CD8-positive, alpha-beta memory T cell (primary cell): Measurements from ENCODE around the gene PDGFRB. TPM values are rescaled to one million over a fixed set of nuclear protein-coding genes. Genes with fewer than 3 reads are reported as not detected.

Source experiments
- CTCF ChIA-PET: fragments of 350-600 bp; sonication (Branson Sonifier 250); formaldehyde crosslinking; loops from one replicate; lab custom pipeline; 2021; ENCODE audit warnings: antibody characterized with exemption; lab: Charles Lee
- POLR2A ChIA-PET: fragments of 350-600 bp; sonication (Branson Sonifier 250); formaldehyde crosslinking; loops from one replicate; lab custom pipeline; 2021; ENCODE audit warnings: antibody characterized with exemption; lab: Charles Lee
- DNase-seq, 5 donors: peaks; one replicate each; pipeline versions ENCODE4 v3.0.0 to v3.0.0-alpha.2; 2020 to 2022; ENCODE audit warnings: mixed read lengths in 1 of 5
- H3K27ac ChIP-seq: one replicate; pipeline ENCODE4 v1.7.0; 2013; ENCODE audit warnings: low read depth, mild to moderate bottlenecking, low read length, moderate library complexity
- H3K27me3 ChIP-seq: 2 replicates; pipeline ENCODE4 v1.7.0; 2013; ENCODE audit warnings: low read length, mild to moderate bottlenecking; ENCODE audit not compliant: insufficient read depth, poor library complexity, severe bottlenecking
- H3K36me3 ChIP-seq: 2 replicates; pipeline ENCODE4 v1.7.0; 2013; ENCODE audit warnings: mild to moderate bottlenecking, low read length, moderate library complexity; ENCODE audit not compliant: insufficient read depth
- H3K4me1 ChIP-seq: 2 replicates; pipeline ENCODE4 v1.7.0; 2013; ENCODE audit warnings: mild to moderate bottlenecking, low read length, moderate library complexity; ENCODE audit not compliant: insufficient read depth
- H3K4me3 ChIP-seq: 2 replicates; pipeline ENCODE4 v1.7.0; 2013; ENCODE audit warnings: mild to moderate bottlenecking, low read length
- H3K9me3 ChIP-seq: 2 replicates; pipeline ENCODE4 v1.7.0; 2013; ENCODE audit warnings: mild to moderate bottlenecking, low read length
- H3K27ac Mint-ChIP-seq, 8 donors: one replicate each; pipeline ENCODE4 v1.8.0; 2020 to 2021; ENCODE audit warnings: mixed read lengths in 8 of 8, mild to moderate bottlenecking in 6 of 8, inconsistent platforms in 3 of 8, moderate library complexity in 3 of 8
- H3K27me3 Mint-ChIP-seq, 2 donors: one replicate each; pipeline ENCODE4 v1.8.0; 2020 to 2021; ENCODE audit warnings: mixed read lengths in 2 of 2, mild to moderate bottlenecking in 1 of 2, moderate library complexity in 1 of 2
- H3K36me3 Mint-ChIP-seq, 3 donors: one replicate each; pipeline ENCODE4 v1.8.0; 2020 to 2021; ENCODE audit warnings: mixed read lengths in 3 of 3, inconsistent platforms in 1 of 3, mild to moderate bottlenecking in 1 of 3
- H3K4me1 Mint-ChIP-seq, 3 donors: one replicate each; pipeline ENCODE4 v1.8.0; 2020 to 2021; ENCODE audit warnings: mixed read lengths in 3 of 3, inconsistent platforms in 1 of 3, mild to moderate bottlenecking in 1 of 3
- H3K4me3 Mint-ChIP-seq, 7 donors: one replicate each; pipeline ENCODE4 v1.8.0; 2020 to 2021; ENCODE audit warnings: mixed read lengths in 7 of 7, mild to moderate bottlenecking in 6 of 7, moderate library complexity in 4 of 7, inconsistent platforms in 2 of 7
- H3K9me3 Mint-ChIP-seq, 5 donors: one replicate each; pipeline ENCODE4 v1.8.0; 2020 to 2022; ENCODE audit warnings: mixed read lengths in 5 of 5, mild to moderate bottlenecking in 3 of 5, moderate library complexity in 2 of 5, inconsistent platforms in 1 of 5
- polyA plus RNA-seq: library from polyadenylated mRNA; unstranded; fragments of 300-500 nt; fragmentation: Illumina TruSeq; gene quantifications from one replicate; pipeline ENCODE4 v1.2.3, GENCODE V29; 2021
- total RNA-seq, 2 experiments: library from RNA; stranded (reverse); gene quantifications; one replicate each; pipeline ENCODE4 v1.2.3, GENCODE V29; 2021

Gene PDGFRB
- total and polyA plus RNA-seq, 3 experiments from 2014 or later = 0.66 to 2.0 (median 0.81) TPM

DNA sequence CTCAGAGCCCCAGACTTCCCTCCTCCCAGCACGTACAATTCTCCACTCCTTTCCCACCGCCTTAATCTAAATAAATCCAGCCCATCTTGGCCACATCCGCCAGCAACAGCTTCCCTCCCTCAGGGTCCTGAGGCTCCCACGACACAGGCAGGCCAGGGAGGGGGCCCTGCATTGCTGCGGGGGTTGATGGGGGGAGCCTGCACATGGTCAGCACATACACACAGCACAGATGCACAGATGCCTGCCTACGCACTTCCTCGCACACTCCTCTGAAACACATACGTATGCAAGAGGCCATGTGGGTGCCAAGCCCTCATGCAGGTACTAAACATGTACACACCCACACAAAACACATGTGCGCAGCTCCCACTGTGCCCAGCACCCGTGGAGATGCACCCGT is 14.8 kb downstream of the PDGFRB start:
- ChIA-PET CTCF (no interaction called here), POLR2A (no interaction called here)
- no peaks in the 10 kb centered on the region for H3K9me3 Mint-ChIP-seq
- DNase-seq = no peak
- H3K27me3 Mint-ChIP-seq = peaks cover 5 to 10% of the 10 kb centered on the region in 2 donors
- no peak overlapping the region for H3K27ac ChIP-seq
- no peak overlapping the region for H3K4me3 ChIP-seq
- no peaks in the 10 kb centered on the region for H3K4me1 Mint-ChIP-seq
- H3K27me3 ChIP-seq = no peaks in the 10 kb centered on the region
- H3K4me1 ChIP-seq = no peaks in the 10 kb centered on the region
- H3K36me3 ChIP-seq = no peaks in the 10 kb centered on the region
- H3K27ac Mint-ChIP-seq = no peak overlapping the region
- no peaks in the 10 kb centered on the region for H3K36me3 Mint-ChIP-seq
- no peaks in the 10 kb centered on the region for H3K9me3 ChIP-seq
- no peak overlapping the region for H3K4me3 Mint-ChIP-seq

DNA sequence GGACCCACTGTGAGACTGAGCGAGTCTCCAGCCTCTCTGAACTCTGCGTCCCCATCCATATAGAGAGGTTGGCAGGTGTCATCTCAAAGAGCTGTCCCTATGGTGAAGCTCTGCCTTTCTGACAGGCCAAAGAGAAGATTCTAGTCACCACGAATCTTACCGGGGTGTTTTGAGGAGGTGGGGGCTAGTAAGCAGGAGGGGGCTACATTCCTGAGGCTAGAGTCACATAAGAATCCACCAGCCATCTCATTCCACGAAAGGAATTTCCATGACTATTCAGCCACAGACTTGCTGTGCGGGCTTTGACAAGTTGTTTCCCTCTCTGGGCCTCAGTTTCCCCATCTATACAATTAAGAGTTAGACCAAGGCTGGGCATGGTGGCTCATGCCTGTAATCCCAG is 16.3 kb downstream of the PDGFRB start:
- Mint-ChIP-seq H3K9me3 (no peaks in the 10 kb centered on the region), H3K27ac (peak overlapping the region in 1 of 8 donors; percentile 74), H3K36me3 (no peaks in the 10 kb centered on the region), H3K4me1 (no peaks in the 10 kb centered on the region), H3K27me3 (peaks cover 12 to 13% of the 10 kb centered on the region in 2 donors), H3K4me3 (no peak overlapping the region)
- Histone ChIP-seq H3K36me3 (no peaks in the 10 kb centered on the region), H3K27ac (no peak overlapping the region), H3K9me3 (no peaks in the 10 kb centered on the region), H3K27me3 (no peaks in the 10 kb centered on the region), H3K4me3 (no peak overlapping the region), H3K4me1 (no peaks in the 10 kb centered on the region)
- DNase-seq = no peak
- ChIA-PET CTCF (no interaction called here), POLR2A (no interaction called here)

DNA sequence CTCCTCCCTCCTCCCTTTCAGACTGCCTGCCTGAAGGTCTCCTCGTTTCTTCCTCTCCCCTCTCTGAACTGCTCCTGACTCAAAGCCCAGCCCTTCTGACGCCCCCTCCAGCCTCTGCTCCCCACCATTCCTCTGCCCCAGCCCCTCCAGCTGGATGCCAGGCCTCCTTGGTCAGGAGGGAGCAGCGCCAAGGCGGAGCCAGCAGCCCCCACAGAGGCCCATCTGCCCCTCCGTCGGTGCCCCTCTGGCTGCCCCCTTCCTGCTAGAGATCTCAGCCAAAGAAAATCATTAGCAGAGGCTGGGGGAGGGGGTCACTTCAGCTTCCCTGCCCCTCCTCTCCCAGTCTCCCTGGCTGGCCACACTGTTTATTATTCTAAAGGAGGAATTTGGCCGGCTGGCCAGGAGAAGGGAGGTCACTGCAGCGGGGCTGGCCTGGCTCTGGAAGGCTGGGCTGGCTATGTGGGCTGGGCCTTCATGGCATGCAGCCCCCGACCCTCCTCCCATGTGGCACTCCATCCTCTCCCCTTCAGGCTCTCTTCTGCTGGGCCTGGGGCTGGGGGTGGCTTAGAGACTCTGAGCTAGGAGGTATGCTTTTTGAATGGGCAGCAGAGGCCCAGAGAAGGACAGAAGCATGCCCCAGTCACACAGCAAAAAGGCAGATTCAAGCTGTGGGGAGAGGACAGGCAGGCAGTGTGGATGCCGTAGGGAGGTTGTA is 16.9 kb downstream of the PDGFRB start:
- no peaks in the 10 kb centered on the region for H3K36me3 ChIP-seq
- no peak overlapping the region for H3K27ac ChIP-seq
- no peaks in the 10 kb centered on the region for H3K36me3 Mint-ChIP-seq
- H3K9me3 Mint-ChIP-seq = no peaks in the 10 kb centered on the region
- no peak for DNase-seq
- peak overlapping the region in 1 of 8 donors; percentile 42 for H3K27ac Mint-ChIP-seq
- peaks cover 12 to 18% of the 10 kb centered on the region in 2 donors for H3K27me3 Mint-ChIP-seq
- H3K9me3 ChIP-seq = no peaks in the 10 kb centered on the region
- ChIA-PET CTCF (interaction anchor here (0.8 to 1.3 kb wide), 2 partner anchors 8 to 9 kb away, joined by 3 read pairs; no protein-coding TSS in a partner anchor), POLR2A (no interaction called here)
- H3K4me1 Mint-ChIP-seq = no peaks in the 10 kb centered on the region
- H3K27me3 ChIP-seq = no peaks in the 10 kb centered on the region
- H3K4me3 Mint-ChIP-seq = no peak overlapping the region
- no peak overlapping the region for H3K4me3 ChIP-seq
- H3K4me1 ChIP-seq = no peaks in the 10 kb centered on the region

DNA sequence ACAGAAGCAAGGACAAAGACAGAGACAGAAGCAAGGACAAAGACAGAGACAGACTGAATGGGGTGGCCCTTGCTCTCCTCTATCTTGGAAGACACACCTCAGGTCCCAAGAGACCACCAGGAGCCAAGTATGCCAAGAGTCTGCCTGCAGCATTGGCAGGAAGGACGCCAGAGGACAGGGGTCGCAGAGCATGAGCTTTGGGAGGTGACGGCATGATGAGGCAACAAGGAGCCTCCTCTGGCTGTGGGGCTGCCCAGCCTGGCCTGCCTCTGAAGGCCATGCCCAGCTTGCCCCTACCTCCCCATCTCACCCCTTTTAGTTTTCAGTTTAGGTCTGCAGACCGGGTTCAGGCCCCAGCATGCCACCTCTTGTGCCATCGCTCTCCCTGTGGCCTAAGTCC is 17.6 kb downstream of the PDGFRB start:
- Histone ChIP-seq H3K4me1 (no peaks in the 10 kb centered on the region), H3K4me3 (no peak overlapping the region), H3K27ac (no peak overlapping the region), H3K27me3 (no peaks in the 10 kb centered on the region), H3K36me3 (no peaks in the 10 kb centered on the region), H3K9me3 (no peaks in the 10 kb centered on the region)
- Mint-ChIP-seq H3K9me3 (no peaks in the 10 kb centered on the region), H3K4me1 (no peaks in the 10 kb centered on the region), H3K4me3 (no peak overlapping the region), H3K27ac (peak overlapping the region in 1 of 8 donors; percentile 42), H3K36me3 (no peaks in the 10 kb centered on the region), H3K27me3 (peaks cover 12 to 18% of the 10 kb centered on the region in 2 donors)
- ChIA-PET POLR2A (no interaction called here), CTCF (interaction anchor here (0.8 to 1.3 kb wide), 2 partner anchors 8 to 9 kb away, joined by 3 read pairs; no protein-coding TSS in a partner anchor)
- no peak for DNase-seq

DNA sequence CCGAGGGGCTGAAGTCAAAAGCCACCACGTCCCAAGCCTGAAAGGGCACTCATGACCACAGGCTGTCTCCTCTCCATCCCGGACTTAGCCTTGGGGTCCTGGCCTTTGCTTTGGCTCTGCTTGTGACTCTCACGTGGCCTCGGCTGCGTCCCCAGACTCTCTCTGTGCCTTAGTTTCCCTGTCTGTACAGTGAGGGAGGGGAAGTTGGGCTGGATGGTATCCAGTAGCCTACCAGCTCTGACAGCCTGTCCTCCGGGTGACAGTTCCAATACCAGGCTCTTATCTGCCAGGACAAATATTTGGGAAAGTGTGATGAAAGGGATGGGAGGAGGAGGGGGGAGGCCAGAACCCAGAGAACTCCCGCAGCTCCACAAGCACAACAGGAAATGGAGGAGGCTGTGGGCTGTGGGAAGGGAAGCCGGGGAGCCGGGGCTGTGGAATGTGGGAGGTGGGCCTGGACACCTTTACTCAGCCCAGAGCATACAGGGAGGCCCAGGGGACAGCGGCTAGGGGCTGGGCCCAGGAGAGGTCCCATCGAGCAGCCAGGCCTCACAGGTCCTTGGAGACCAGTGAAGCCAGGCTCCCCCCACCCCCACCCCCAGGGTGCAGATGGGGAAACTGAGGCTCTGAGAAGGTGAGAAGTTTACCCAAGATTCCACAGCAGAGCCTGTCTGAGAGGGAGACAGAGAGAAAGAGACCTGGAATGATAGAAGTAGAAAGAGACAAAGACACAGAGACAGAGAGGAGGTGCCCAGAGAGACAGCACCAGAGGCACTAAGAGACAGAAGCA is 18.3 kb downstream of the PDGFRB start:
- Histone ChIP-seq H3K9me3 (no peaks in the 10 kb centered on the region), H3K4me3 (no peak overlapping the region), H3K4me1 (no peaks in the 10 kb centered on the region), H3K27me3 (no peaks in the 10 kb centered on the region), H3K36me3 (no peaks in the 10 kb centered on the region), H3K27ac (no peak overlapping the region)
- Mint-ChIP-seq H3K4me3 (no peak overlapping the region), H3K27me3 (peaks cover 10 to 18% of the 10 kb centered on the region in 2 donors), H3K27ac (no peak overlapping the region), H3K9me3 (no peaks in the 10 kb centered on the region), H3K4me1 (no peaks in the 10 kb centered on the region), H3K36me3 (no peaks in the 10 kb centered on the region)
- ChIA-PET POLR2A (no interaction called here), CTCF (interaction anchor here (1.3 kb wide), 1 partner anchor 10 kb away, joined by 3 read pairs; no protein-coding TSS in a partner anchor)
- DNase-seq = no peak

DNA sequence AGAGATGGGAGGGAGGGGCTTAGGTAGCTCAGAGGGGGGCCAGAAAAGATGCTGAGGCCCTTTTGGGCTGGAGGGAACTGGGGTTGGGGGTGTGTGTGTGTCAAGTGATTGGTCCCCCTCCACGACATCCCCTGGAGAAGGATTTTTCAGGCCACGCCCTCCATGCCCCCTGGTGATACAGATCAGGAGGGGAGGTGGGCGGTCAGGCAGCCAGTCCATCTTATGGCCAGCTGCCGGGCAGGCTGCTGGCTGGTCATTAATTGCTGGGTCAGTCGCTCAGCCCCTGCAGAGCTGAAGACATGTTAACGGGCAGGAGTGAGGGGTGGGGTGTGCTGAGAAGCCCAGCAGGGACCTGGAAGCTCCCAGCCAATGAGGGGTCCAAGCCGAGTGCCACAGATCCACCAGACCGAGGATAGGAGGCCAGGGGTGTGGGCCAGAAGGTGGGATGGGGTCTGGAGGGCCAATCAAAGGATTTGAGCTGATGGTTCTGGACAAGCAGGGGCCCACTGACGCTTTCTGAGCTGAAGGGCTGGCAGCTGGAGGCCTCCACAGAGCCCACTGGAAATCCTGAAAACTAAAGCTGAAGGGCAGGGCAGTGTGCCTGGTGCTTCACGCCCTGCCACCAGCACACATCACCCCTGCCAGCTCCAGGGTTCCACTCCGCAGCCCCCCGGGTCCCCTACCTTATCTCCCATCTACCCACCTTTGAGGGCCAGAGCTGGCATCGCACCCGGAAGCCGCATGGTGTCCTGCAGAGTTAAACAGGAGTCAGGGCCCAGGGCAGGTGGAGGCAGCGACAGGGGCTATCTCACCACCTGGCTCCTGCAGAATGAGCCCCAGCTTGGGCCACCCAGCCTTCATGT is 19.1 kb downstream of the PDGFRB start:
- H3K9me3 Mint-ChIP-seq = no peaks in the 10 kb centered on the region
- no peak overlapping the region for H3K4me3 Mint-ChIP-seq
- no peaks in the 10 kb centered on the region for H3K36me3 ChIP-seq
- no peak for DNase-seq
- ChIA-PET POLR2A (no interaction called here), CTCF (no interaction called here)
- peaks cover 9 to 18% of the 10 kb centered on the region in 2 donors for H3K27me3 Mint-ChIP-seq
- H3K4me3 ChIP-seq = no peak overlapping the region
- no peaks in the 10 kb centered on the region for H3K9me3 ChIP-seq
- H3K27me3 ChIP-seq = no peaks in the 10 kb centered on the region
- H3K36me3 Mint-ChIP-seq = no peaks in the 10 kb centered on the region
- H3K27ac Mint-ChIP-seq = no peak overlapping the region
- no peaks in the 10 kb centered on the region for H3K4me1 Mint-ChIP-seq
- H3K27ac ChIP-seq = no peak overlapping the region
- no peaks in the 10 kb centered on the region for H3K4me1 ChIP-seq

DNA sequence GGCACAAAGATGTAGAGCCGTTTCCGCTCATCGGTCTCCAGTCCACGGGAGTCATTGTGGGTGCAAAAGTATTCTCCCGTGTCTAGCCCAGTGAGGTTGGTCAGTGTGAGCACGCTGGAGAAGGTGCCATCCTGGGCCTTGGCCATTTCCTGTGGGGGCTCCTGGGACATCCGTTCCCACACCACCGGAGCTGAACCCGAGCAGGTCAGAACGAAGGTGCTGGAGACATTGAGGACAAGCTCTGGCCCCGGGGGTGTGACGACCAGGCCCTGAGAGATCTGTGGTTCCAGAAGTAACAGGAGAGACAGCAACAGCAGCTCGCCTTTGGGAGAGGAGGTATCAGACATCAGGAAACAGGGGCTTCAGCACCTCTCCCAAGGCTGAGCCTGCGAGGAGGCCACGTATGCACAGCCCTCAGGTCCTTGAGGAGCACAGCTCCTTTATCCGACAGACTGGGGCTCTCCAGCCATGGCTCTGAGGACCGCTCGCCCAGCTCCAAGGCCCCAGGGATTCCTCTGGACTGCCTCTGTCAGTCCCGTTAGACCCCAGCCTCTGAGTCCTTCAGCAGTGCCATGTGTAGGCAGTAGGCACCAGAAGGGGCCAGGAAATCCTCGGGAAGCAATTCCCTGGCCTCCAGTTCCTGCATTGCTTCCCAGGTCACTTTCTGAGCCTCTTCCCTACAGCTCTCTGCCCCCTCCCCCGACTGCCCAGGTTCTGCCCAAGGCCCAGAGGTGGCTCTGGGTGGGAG is 19.9 kb downstream of the PDGFRB start:
- no peaks in the 10 kb centered on the region for H3K36me3 ChIP-seq
- no peak for DNase-seq
- no peaks in the 10 kb centered on the region for H3K4me1 ChIP-seq
- no peaks in the 10 kb centered on the region for H3K27me3 ChIP-seq
- no peaks in the 10 kb centered on the region for H3K9me3 ChIP-seq
- no peak overlapping the region for H3K4me3 ChIP-seq
- H3K36me3 Mint-ChIP-seq = no peaks in the 10 kb centered on the region
- H3K27ac ChIP-seq = no peak overlapping the region
- H3K4me3 Mint-ChIP-seq = no peak overlapping the region
- no peaks in the 10 kb centered on the region for H3K9me3 Mint-ChIP-seq
- POLR2A ChIA-PET = no interaction called here
- no peak overlapping the region for H3K27ac Mint-ChIP-seq
- H3K27me3 Mint-ChIP-seq = peaks cover 9 to 18% of the 10 kb centered on the region in 2 donors
- no peaks in the 10 kb centered on the region for H3K4me1 Mint-ChIP-seq
- CTCF ChIA-PET = no interaction called here
